ENCODE data around the gene TMEM169. TPM values are rescaled to one million over a fixed set of nuclear protein-coding genes. Genes with fewer than 3 reads are reported as not detected.

The TMEM169 gene
- total RNA-seq, 3 donors from 2014 or later: 0.29 to 0.76 (median 0.39) TPM

GRCh38 chr2:216052420-216052819 lies 29.3 kb upstream of the TMEM169 start:
- TF ChIP-seq CTCF (IDR thresholded peaks at IDR 0.05): no peak
- Histone ChIP-seq H3K4me3 (no peak overlapping the region), H3K36me3 (ENCODE audit: low read depth) (no peaks in the 10 kb centered on the region), H3K4me1 (ENCODE audit: low read depth) (peaks cover 6% of the 10 kb centered on the region), H3K9me3 (no peaks in the 10 kb centered on the region)
- intact Hi-C loops (cut with DNase I, micrococcal nuclease): no loop called here
- DNase-seq (no peak), ATAC-seq (no peak)

GRCh38 chr2:216055680-216056079 lies 26.0 kb upstream of the TMEM169 start:
- Histone ChIP-seq H3K9me3 (no peaks in the 10 kb centered on the region), H3K4me3 (no peak overlapping the region), H3K4me1 (ENCODE audit: low read depth) (peaks cover 14% of the 10 kb centered on the region), H3K36me3 (ENCODE audit: low read depth) (no peaks in the 10 kb centered on the region)
- intact Hi-C loops (cut with DNase I, micrococcal nuclease): no loop called here
- DNase-seq (no peak), ATAC-seq (no peak)
- TF ChIP-seq CTCF (IDR thresholded peaks at IDR 0.05): no peak

- peak; percentile 72 for ATAC-seq
- no peak overlapping the region for H3K4me3 ChIP-seq
- DNase-seq: no peak
- intact Hi-C loops (cut with DNase I, micrococcal nuclease): no loop called here
- peaks cover 14% of the 10 kb centered on the region for H3K4me1 ChIP-seq (ENCODE audit: low read depth)
- no peaks in the 10 kb centered on the region for H3K36me3 ChIP-seq (ENCODE audit: low read depth)
- no peaks in the 10 kb centered on the region for H3K9me3 ChIP-seq
- no peak for TF ChIP-seq CTCF (IDR thresholded peaks at IDR 0.05)
Measured at GRCh38 chr2:216056739-216057138, 25.0 kb upstream of the TMEM169 start.

- Histone ChIP-seq H3K4me3 (no peak overlapping the region), H3K36me3 (ENCODE audit: low read depth) (no peaks in the 10 kb centered on the region), H3K9me3 (no peaks in the 10 kb centered on the region), H3K4me1 (ENCODE audit: low read depth) (peaks cover 14% of the 10 kb centered on the region)
- ATAC-seq (peak; percentile 97), DNase-seq (peak; percentile 64 to 72 (median 66))
- no peak for TF ChIP-seq CTCF (IDR thresholded peaks at IDR 0.05)
- intact Hi-C loops (cut with DNase I, micrococcal nuclease): no loop called here
Measured at GRCh38 chr2:216057688-216058193, 24.0 kb upstream of the TMEM169 start.

- ATAC-seq (no peak), DNase-seq (no peak)
- H3K4me3 ChIP-seq: no peak overlapping the region
- peaks cover 14% of the 10 kb centered on the region for H3K4me1 ChIP-seq (ENCODE audit: low read depth)
- no peaks in the 10 kb centered on the region for H3K9me3 ChIP-seq
- no peak for TF ChIP-seq CTCF (IDR thresholded peaks at IDR 0.05)
- H3K36me3 ChIP-seq (ENCODE audit: low read depth): no peaks in the 10 kb centered on the region
- intact Hi-C loops (cut with DNase I, micrococcal nuclease): no loop called here
Measured at GRCh38 chr2:216059233-216059834, 22.4 kb upstream of the TMEM169 start.

Data from mucosa of descending colon (tissue), 3 donors.